CD4-positive, alpha-beta T cell treated with Interleukin-12 subunit alpha and Interleukin-12 subunit beta, for 1 hour (primary cell): ENCODE measurements around the gene SLC36A2.

Source experiments
- DNase-seq: peaks from one replicate; pipeline ENCODE4 v3.0.0-alpha.2; 2020

SLC36A2 gene

GRCh38 chr5:151281001-151281639, 66.2 kb downstream of the SLC36A2 start:
- DNase-seq = no peak

- no peak for DNase-seq
Measured at GRCh38 chr5:151280443-151280842, 66.9 kb downstream of the SLC36A2 start.

GRCh38 chr5:151278845-151279244, 68.5 kb downstream of the SLC36A2 start:
- no peak for DNase-seq

- no peak for DNase-seq
Measured at GRCh38 chr5:151275803-151276202, 71.6 kb downstream of the SLC36A2 start.

- DNase-seq = no peak
Measured at GRCh38 chr5:151274666-151275065, 72.7 kb downstream of the SLC36A2 start.

GRCh38 chr5:151271336-151271735, 76.0 kb downstream of the SLC36A2 start:
- DNase-seq = no peak

GRCh38 chr5:151270599-151270998, 76.8 kb downstream of the SLC36A2 start:
- no peak for DNase-seq

GRCh38 chr5:151267491-151268260, 79.7 kb downstream of the SLC36A2 start:
- DNase-seq = no peak
